Measurements from ENCODE around the gene PCNX2.

DNA sequence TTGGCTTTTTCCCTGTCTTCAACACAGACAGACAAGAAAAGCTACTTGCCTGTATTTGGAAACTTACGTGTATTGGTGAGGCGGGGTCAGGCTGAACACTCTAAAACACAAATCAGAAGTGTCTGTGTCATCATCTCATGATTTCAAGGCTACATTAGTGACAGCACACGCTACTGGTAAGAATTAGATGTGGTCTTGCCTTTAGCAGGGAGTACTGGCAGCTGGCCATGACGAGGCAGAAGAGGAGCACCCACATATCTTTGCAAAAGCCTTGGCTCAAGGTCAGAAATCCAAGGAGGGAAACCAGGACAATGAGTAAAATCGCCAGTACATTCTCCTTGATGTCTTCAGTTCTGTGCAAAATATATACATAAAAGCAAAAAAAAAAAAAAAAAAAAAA is 77.7 kb downstream of the PCNX2 start:
- TF ChIP-seq POLR2A (IDR thresholded peaks at IDR 0.05) = no peak
- TF ChIP-seq, protein P1, sequence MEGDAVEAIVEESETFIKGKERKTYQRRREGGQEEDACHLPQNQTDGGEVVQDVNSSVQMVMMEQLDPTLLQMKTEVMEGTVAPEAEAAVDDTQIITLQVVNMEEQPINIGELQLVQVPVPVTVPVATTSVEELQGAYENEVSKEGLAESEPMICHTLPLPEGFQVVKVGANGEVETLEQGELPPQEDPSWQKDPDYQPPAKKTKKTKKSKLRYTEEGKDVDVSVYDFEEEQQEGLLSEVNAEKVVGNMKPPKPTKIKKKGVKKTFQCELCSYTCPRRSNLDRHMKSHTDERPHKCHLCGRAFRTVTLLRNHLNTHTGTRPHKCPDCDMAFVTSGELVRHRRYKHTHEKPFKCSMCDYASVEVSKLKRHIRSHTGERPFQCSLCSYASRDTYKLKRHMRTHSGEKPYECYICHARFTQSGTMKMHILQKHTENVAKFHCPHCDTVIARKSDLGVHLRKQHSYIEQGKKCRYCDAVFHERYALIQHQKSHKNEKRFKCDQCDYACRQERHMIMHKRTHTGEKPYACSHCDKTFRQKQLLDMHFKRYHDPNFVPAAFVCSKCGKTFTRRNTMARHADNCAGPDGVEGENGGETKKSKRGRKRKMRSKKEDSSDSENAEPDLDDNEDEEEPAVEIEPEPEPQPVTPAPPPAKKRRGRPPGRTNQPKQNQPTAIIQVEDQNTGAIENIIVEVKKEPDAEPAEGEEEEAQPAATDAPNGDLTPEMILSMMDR (IDR thresholded peaks at IDR 0.05) = no peak

Measured in lower leg skin (tissue), 3 donors.